SK-MEL-5 (cell line): ENCODE measurements around the gene COL9A3. TPM values are rescaled to one million over a fixed set of nuclear protein-coding genes. Genes with fewer than 3 reads are reported as not detected.

Experiments used
- DNase-seq: peaks from one replicate; pipeline ENCODE4 v3.0.0-alpha.2; 2016; ENCODE audit warnings: low read depth, low spot score
- in situ Hi-C: cut with HindIII; loops from 2 replicates; pipeline ENCODE4 v1.10.0; 2016; ENCODE audit warnings: low sequenced_read_pairs, high pct_unique_total_duplicates, low pct_unique_long_range_greater_than_20kb
- total RNA-seq: library from RNA; depleted of rRNA; stranded (reverse); fragments of >200 nt; shearing (Covaris generic); gene quantifications from 2 replicates; pipeline ENCODE4 v1.2.3, GENCODE V29; 2014

Gene COL9A3
- total RNA-seq, 1 experiment from 2014 or later: 8.6 TPM

GRCh38 chr20:62804627-62805154 lies 12.2 kb upstream of the COL9A3 start, which contains the start of gene OGFR:
Gene OGFR, plus strand, starts transcription at chr20:62804835. Its CDS starts 25 bp downstream, at chr20:62804860.
- in situ Hi-C loops: no loop called here
- DNase-seq: peak; percentile 47

- in situ Hi-C loops: no loop called here
- no peak for DNase-seq
These were observed 11.6 kb upstream of the COL9A3 start for GRCh38 chr20:62805155-62805710.

GRCh38 chr20:62805711-62806382 lies 11.0 kb upstream of the COL9A3 start:
- DNase-seq: no peak
- in situ Hi-C loops: no loop called here

GRCh38 chr20:62806383-62807050 lies 10.3 kb upstream of the COL9A3 start:
- no peak for DNase-seq
- in situ Hi-C loops: no loop called here

- in situ Hi-C loops: no loop called here
- DNase-seq: no peak
These were observed 9.2 kb upstream of the COL9A3 start for GRCh38 chr20:62807444-62808210.

- in situ Hi-C loops: no loop called here
- DNase-seq: peak; percentile 73
These were observed 8.5 kb upstream of the COL9A3 start for GRCh38 chr20:62808211-62808865.

- in situ Hi-C loops: no loop called here
These were observed 7.1 kb upstream of the COL9A3 start for GRCh38 chr20:62809530-62810428.

GRCh38 chr20:62811320-62811719 lies 5.5 kb upstream of the COL9A3 start:
- no peak for DNase-seq
- in situ Hi-C loops: no loop called here

More at GRCh38 chr20:62809530-62810428, 7.1 kb upstream of the COL9A3 start:
- DNase-seq: no peak

- no peak for DNase-seq
- in situ Hi-C loops: no loop called here
These were observed 5.1 kb upstream of the COL9A3 start for GRCh38 chr20:62811720-62812119.

- DNase-seq: no peak
- in situ Hi-C loops: no loop called here
These were observed 4.5 kb upstream of the COL9A3 start for GRCh38 chr20:62812181-62812906.

GRCh38 chr20:62812907-62813200 lies 4.0 kb upstream of the COL9A3 start:
- in situ Hi-C loops: no loop called here

GRCh38 chr20:62813588-62813987 lies 3.3 kb upstream of the COL9A3 start:
- in situ Hi-C loops: no loop called here
- no peak for DNase-seq

More at GRCh38 chr20:62812907-62813200, 4.0 kb upstream of the COL9A3 start:
- no peak for DNase-seq

- DNase-seq: no peak
- in situ Hi-C loops: no loop called here
These were observed 2.7 kb upstream of the COL9A3 start for GRCh38 chr20:62814060-62814708.

- no peak for DNase-seq
- in situ Hi-C loops: no loop called here
These were observed 2.2 kb upstream of the COL9A3 start for GRCh38 chr20:62814709-62815065.

- DNase-seq: peak; percentile 52
- in situ Hi-C loops: no loop called here
These were observed 1.5 kb upstream of the COL9A3 start for GRCh38 chr20:62815066-62815991.
